Sigmoid colon (tissue), 7 donors: Measurements from ENCODE around the gene ATPAF1. TPM values are rescaled to one million over a fixed set of nuclear protein-coding genes. Genes with fewer than 3 reads are reported as not detected.
A peak's percentile ranks its signal among the peaks of the same experiment; 100 is the strongest.

Experiments
- DNase-seq: peaks from one replicate; pipeline ENCODE4 v3.0.0-alpha.2; 2019
- H3K27ac ChIP-seq, 4 donors: fragments of 200-600 bp; sonication (generic); one replicate each; pipeline ENCODE4 v1.5.1; 2016 to 2019; ENCODE audit warnings: mild to moderate bottlenecking in 1 of 4
- H3K27me3 ChIP-seq, 3 donors: fragments of 200-600 bp; sonication (generic); one replicate each; pipeline ENCODE4 v1.5.1; 2019; ENCODE audit warnings: mild to moderate bottlenecking in 1 of 3
- H3K36me3 ChIP-seq, 4 donors: fragments of 200-600 bp; sonication (generic); one replicate each; pipeline ENCODE4 v1.5.1; 2016 to 2019
- H3K4me1 ChIP-seq, 4 donors: fragments of 200-600 bp; sonication (generic); one replicate each; pipeline ENCODE4 v1.5.1; 2017 to 2019
- H3K4me3 ChIP-seq, 4 donors: fragments of 200-600 bp; sonication (generic); one replicate each; pipeline ENCODE4 v1.5.1; 2017 to 2019; ENCODE audit warnings: mild to moderate bottlenecking in 2 of 4, moderate library complexity in 1 of 4
- H3K9me3 ChIP-seq, 4 donors: fragments of 200-600 bp in 3 of 4; sonication (generic) in 3 of 4; one replicate each; pipeline versions ENCODE4 v1.5.1 to v1.6.1; 2013 to 2019
- CTCF ChIP-seq, 4 experiments: fragments of 450-650 bp in 3 of 4; fragments of 200-600 bp in 1 of 4; IDR thresholded peaks; one replicate each; pipeline ENCODE4 v1.5.1; 2016 to 2019; ENCODE audit warnings: antibody characterized with exemption in 4 of 4, mild to moderate bottlenecking in 3 of 4, moderate library complexity in 2 of 4
- EP300 ChIP-seq, 4 donors: sonication (generic); formaldehyde crosslinking; IDR thresholded peaks; one replicate each; pipeline ENCODE4 v1.6.1; 2017; ENCODE audit warnings: antibody characterized with exemption in 4 of 4
- POLR2A ChIP-seq, 2 donors: fragments of 450-650 bp; IDR thresholded peaks; one replicate each; pipeline ENCODE4 v1.6.1; 2016; ENCODE audit warnings: antibody characterized with exemption in 2 of 2, mild to moderate bottlenecking in 2 of 2, moderate library complexity in 2 of 2
- POLR2AphosphoS5 ChIP-seq, 4 donors: sonication (generic); formaldehyde crosslinking; IDR thresholded peaks; one replicate each; pipeline ENCODE4 v1.6.1; 2017; ENCODE audit warnings: antibody characterized with exemption in 4 of 4
- WGBS, 2 donors: extraction: QIAGEN DNeasy Blood & Tissue Kit; methylation state at CpG; one replicate each; pipeline ENCODE4 v1.1.7; 2013; 5-methylcytosine and 5-hydroxymethylcytosine counted together
- intact Hi-C: fragments of 100-400 bp; cut with DNase I; formaldehyde crosslinking; loops from one replicate; pipeline ENCODE4 v1.15.1; 2023
- polyA plus RNA-seq, 3 donors: library from polyadenylated mRNA; stranded (reverse); fragments of 200-250 nt; gene quantifications; one replicate each; pipeline ENCODE4 v1.2.3, GENCODE V29; 2013
- total RNA-seq, 4 donors: library from RNA; depleted of rRNA; stranded (reverse); fragments of >200 nt; gene quantifications; one replicate each; pipeline ENCODE4 v1.1.0, GENCODE V29; 2016
- donor health status: healthy with polysubstance abuse.
- donor health status: Bipolar disorder and iron deficiency.
- donor health status: healthy.

ATPAF1 gene
- total and polyA plus RNA-seq, 7 donors = 35.2 to 82.8 (median 61.0) TPM

- Histone ChIP-seq H3K36me3 (peaks cover 11 to 22% (median 18%) of the 10 kb centered on the region in 4 donors), H3K4me3 (no peak overlapping the region), H3K27ac (peak overlapping the region in 1 of 4 donors; percentile 0), H3K27me3 (no peaks in the 10 kb centered on the region), H3K4me1 (peaks cover 0 to 57% (median 43%) of the 10 kb centered on the region in 4 donors), H3K9me3 (no peaks in the 10 kb centered on the region)
- WGBS, 2 donors = 96% methylated on average over 3 of the region's 3 CpGs
- TF ChIP-seq EP300 (IDR thresholded peaks at IDR 0.05) (no peak), POLR2A (IDR thresholded peaks at IDR 0.05) (no peak), POLR2AphosphoS5 (IDR thresholded peaks at IDR 0.05) (no peak), CTCF (IDR thresholded peaks at IDR 0.05) (no peak)
- DNase-seq = no peak
- intact Hi-C loops = no loop called here
Observed at GRCh38 chr1:46596846-46597245, 71.3 kb downstream of the ATPAF1 start.

DNA sequence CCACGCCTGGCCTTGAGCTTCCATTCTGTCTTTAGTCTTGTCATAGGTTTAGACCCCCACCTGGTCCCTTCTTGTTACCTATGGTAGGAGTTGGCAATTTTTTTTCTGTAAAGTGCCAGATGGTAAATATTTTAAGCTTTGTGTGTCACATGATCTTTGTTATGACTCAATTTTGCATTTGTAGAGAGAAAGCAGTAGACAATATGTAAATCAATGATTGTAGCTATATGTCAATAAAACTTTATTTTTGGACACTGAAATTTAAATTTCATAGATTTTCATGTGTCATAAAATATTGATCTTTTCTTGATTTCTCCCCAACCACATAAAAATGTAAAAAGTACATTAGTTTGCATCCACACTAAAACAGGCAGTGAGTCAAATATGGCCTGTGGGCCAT, 72.1 kb downstream of the ATPAF1 start:
- peaks cover 19 to 30% (median 26%) of the 10 kb centered on the region in 4 donors for H3K36me3 ChIP-seq
- peaks cover 0 to 49% (median 35%) of the 10 kb centered on the region in 4 donors for H3K4me1 ChIP-seq
- H3K4me3 ChIP-seq = no peak overlapping the region
- TF ChIP-seq POLR2AphosphoS5 (IDR thresholded peaks at IDR 0.05) (no peak), CTCF (IDR thresholded peaks at IDR 0.05) (no peak), EP300 (IDR thresholded peaks at IDR 0.05) (no peak), POLR2A (IDR thresholded peaks at IDR 0.05) (no peak)
- intact Hi-C loops = no loop called here
- H3K27ac ChIP-seq = peak overlapping the region in 3 of 4 donors; percentile 6 to 46 (median 7)
- H3K27me3 ChIP-seq = no peaks in the 10 kb centered on the region
- 96% methylated on average over 1 of the region's 1 CpG for WGBS, 2 donors
- DNase-seq = no peak
- H3K9me3 ChIP-seq = no peaks in the 10 kb centered on the region

DNA sequence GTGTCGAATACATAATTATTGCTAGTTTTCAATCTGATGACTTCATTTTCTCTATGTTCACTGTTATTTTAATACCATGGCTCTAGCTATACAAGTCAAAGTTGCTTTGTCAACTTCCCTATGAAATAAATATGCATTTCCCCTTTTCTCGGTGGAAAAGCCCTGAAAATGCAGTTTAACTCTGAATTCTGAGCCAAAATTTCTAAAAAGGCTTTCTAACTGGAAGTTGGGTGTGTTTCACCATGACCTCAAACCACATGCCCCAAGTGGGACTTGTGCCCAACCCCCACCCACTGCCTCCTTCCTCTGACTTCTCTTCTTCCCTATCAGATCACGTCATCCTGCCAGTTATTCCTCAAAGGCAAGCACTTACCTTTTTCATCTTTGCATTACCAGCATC, 73.0 kb downstream of the ATPAF1 start:
- H3K27ac ChIP-seq = peak overlapping the region; percentile 30 to 58 (median 40)
- intact Hi-C loops = no loop called here
- peaks cover 26 to 39% (median 32%) of the 10 kb centered on the region in 4 donors for H3K36me3 ChIP-seq
- 48 to 80% methylated on average over 3 of the region's 3 CpGs for WGBS, 2 donors
- peak; percentile 85 for DNase-seq
- H3K4me1 ChIP-seq = peaks cover 0 to 42% (median 27%) of the 10 kb centered on the region in 4 donors
- H3K27me3 ChIP-seq = no peaks in the 10 kb centered on the region
- H3K9me3 ChIP-seq = no peaks in the 10 kb centered on the region
- H3K4me3 ChIP-seq = no peak overlapping the region
- no peak for TF ChIP-seq CTCF (IDR thresholded peaks at IDR 0.05)
- peak in 1 of 4 donors; percentile 41 for TF ChIP-seq POLR2AphosphoS5 (IDR thresholded peaks at IDR 0.05)

- DNase-seq = no peak
- H3K9me3 ChIP-seq = no peaks in the 10 kb centered on the region
- intact Hi-C loops = no loop called here
- no peak overlapping the region for H3K4me3 ChIP-seq
- TF ChIP-seq EP300 (IDR thresholded peaks at IDR 0.05) (no peak), CTCF (IDR thresholded peaks at IDR 0.05) (no peak), POLR2A (IDR thresholded peaks at IDR 0.05) (no peak), POLR2AphosphoS5 (IDR thresholded peaks at IDR 0.05) (no peak)
- H3K36me3 ChIP-seq = peaks cover 33 to 50% (median 40%) of the 10 kb centered on the region in 4 donors
- WGBS, 2 donors = 85 to 92% methylated on average over 5 of the region's 5 CpGs
- peaks cover 0 to 32% (median 17%) of the 10 kb centered on the region in 4 donors for H3K4me1 ChIP-seq
- no peaks in the 10 kb centered on the region for H3K27me3 ChIP-seq
- H3K27ac ChIP-seq = peak overlapping the region; percentile 30 to 58 (median 40)
Observed at GRCh38 chr1:46594063-46594462, 74.1 kb downstream of the ATPAF1 start.

- peaks cover 0 to 19% (median 5%) of the 10 kb centered on the region in 4 donors for H3K4me1 ChIP-seq
- no peaks in the 10 kb centered on the region for H3K27me3 ChIP-seq
- H3K4me3 ChIP-seq = no peak overlapping the region
- no peak for TF ChIP-seq CTCF (IDR thresholded peaks at IDR 0.05)
- TF ChIP-seq EP300 (IDR thresholded peaks at IDR 0.05) = no peak
- TF ChIP-seq POLR2AphosphoS5 (IDR thresholded peaks at IDR 0.05) = no peak
- TF ChIP-seq POLR2A (IDR thresholded peaks at IDR 0.05) = no peak
- intact Hi-C loops = no loop called here
- no peak for DNase-seq
- WGBS, 2 donors = 91 to 92% methylated on average over 4 of the region's 4 CpGs
- peaks cover 33 to 51% (median 41%) of the 10 kb centered on the region in 4 donors for H3K36me3 ChIP-seq
- H3K27ac ChIP-seq = no peak overlapping the region
- H3K9me3 ChIP-seq = no peaks in the 10 kb centered on the region
Observed at GRCh38 chr1:46592823-46593222, 75.3 kb downstream of the ATPAF1 start.
